Vagina (tissue), 2 donors: ENCODE results near the gene CLEC18B.

Source experiments
- POLR2A ChIP-seq, 2 donors: fragments of 450-650 bp; IDR thresholded peaks; one replicate each; pipeline ENCODE4 v1.6.1; 2017; ENCODE audit warnings: antibody characterized with exemption in 2 of 2, mild to moderate bottlenecking in 2 of 2, moderate library complexity in 2 of 2
- POLR2AphosphoS5 ChIP-seq, 2 donors: sonication (generic); formaldehyde crosslinking; IDR thresholded peaks; one replicate each; pipeline ENCODE4 v1.9.0; 2017; ENCODE audit warnings: antibody characterized with exemption in 2 of 2, mild to moderate bottlenecking in 2 of 2, low read depth in 1 of 2; ENCODE audit not compliant: insufficient read depth in 1 of 2
- TF ChIP-seq, protein P1 (sequence below), 3 experiments: fragments of 450-650 bp in 2 of 3; fragments of 200-600 bp in 1 of 3; sonication (generic) in 1 of 3; IDR thresholded peaks; one replicate each; pipeline ENCODE4 v1.5.1; 2017 to 2019; ENCODE audit warnings: antibody characterized with exemption in 3 of 3, mild to moderate bottlenecking in 2 of 3, moderate library complexity in 2 of 3

- TF ChIP-seq, protein P1, sequence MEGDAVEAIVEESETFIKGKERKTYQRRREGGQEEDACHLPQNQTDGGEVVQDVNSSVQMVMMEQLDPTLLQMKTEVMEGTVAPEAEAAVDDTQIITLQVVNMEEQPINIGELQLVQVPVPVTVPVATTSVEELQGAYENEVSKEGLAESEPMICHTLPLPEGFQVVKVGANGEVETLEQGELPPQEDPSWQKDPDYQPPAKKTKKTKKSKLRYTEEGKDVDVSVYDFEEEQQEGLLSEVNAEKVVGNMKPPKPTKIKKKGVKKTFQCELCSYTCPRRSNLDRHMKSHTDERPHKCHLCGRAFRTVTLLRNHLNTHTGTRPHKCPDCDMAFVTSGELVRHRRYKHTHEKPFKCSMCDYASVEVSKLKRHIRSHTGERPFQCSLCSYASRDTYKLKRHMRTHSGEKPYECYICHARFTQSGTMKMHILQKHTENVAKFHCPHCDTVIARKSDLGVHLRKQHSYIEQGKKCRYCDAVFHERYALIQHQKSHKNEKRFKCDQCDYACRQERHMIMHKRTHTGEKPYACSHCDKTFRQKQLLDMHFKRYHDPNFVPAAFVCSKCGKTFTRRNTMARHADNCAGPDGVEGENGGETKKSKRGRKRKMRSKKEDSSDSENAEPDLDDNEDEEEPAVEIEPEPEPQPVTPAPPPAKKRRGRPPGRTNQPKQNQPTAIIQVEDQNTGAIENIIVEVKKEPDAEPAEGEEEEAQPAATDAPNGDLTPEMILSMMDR (IDR thresholded peaks at IDR 0.05) = no peak
- no peak for TF ChIP-seq POLR2A (IDR thresholded peaks at IDR 0.05)
- TF ChIP-seq POLR2AphosphoS5 (IDR thresholded peaks at IDR 0.05; ENCODE audit: insufficient read depth in 1 of 2, low read depth in 1 of 2) = peak in 1 of 2 donors; percentile 12
Observed at GRCh38 chr16:74468807-74469525, 47.7 kb upstream of the CLEC18B start.
